Uterus (tissue), 4 donors: ENCODE results near the gene LNPEP. TPM values are rescaled to one million over a fixed set of nuclear protein-coding genes. Genes with fewer than 3 reads are reported as not detected.

Experiments
- DNase-seq, 2 donors: peaks; one replicate each; pipeline ENCODE4 v3.0.0-alpha.2; 2019 to 2020
- H3K27ac ChIP-seq, 2 donors: fragments of 200-600 bp; sonication (generic); 1 replicate in 1 of 2; 2 replicates in 1 of 2; pipeline ENCODE4 v1.5.1; 2016 to 2018
- H3K27me3 ChIP-seq, 2 donors: fragments of 200-600 bp; sonication (generic); one replicate each; pipeline ENCODE4 v1.5.1; 2018 to 2019; ENCODE audit warnings: control low read depth in 1 of 2
- H3K36me3 ChIP-seq, 2 donors: fragments of 200-600 bp; sonication (generic); one replicate each; pipeline ENCODE4 v1.5.1; 2019; ENCODE audit warnings: control low read depth in 1 of 2
- H3K4me1 ChIP-seq, 2 donors: fragments of 200-600 bp; sonication (generic); one replicate each; pipeline ENCODE4 v1.5.1; 2018 to 2019; ENCODE audit warnings: control low read depth in 1 of 2
- H3K4me3 ChIP-seq, 2 donors: fragments of 200-600 bp; sonication (generic); 1 replicate in 1 of 2; 2 replicates in 1 of 2; pipeline ENCODE4 v1.5.1; 2018 to 2019; ENCODE audit warnings: mild to moderate bottlenecking in 1 of 2
- H3K9me3 ChIP-seq, 2 donors: fragments of 200-600 bp; sonication (generic); one replicate each; pipeline ENCODE4 v1.5.1; 2019; ENCODE audit warnings: control low read depth in 1 of 2
- POLR2A ChIP-seq, 2 donors: fragments of 450-650 bp; IDR thresholded peaks; one replicate each; pipeline ENCODE4 v1.6.1; 2016; ENCODE audit warnings: antibody characterized with exemption in 2 of 2, mild to moderate bottlenecking in 1 of 2, moderate library complexity in 1 of 2
- intact Hi-C: fragments of 100-400 bp; cut with DNase I; formaldehyde crosslinking; loops from one replicate; pipeline ENCODE4 v1.15.1; 2023; ENCODE audit warnings: low total_unique reads
- total RNA-seq, 4 donors: library from RNA; depleted of rRNA in 3 of 4; stranded (reverse); fragments of >200 nt in 3 of 4; gene quantifications; one replicate each; pipeline versions ENCODE4 v1.1.0 to v1.2.4, GENCODE V29; 2014 to 2023
- TF ChIP-seq, protein P1 (sequence below), 4 experiments: fragments of 200-600 bp in 2 of 4; fragments of 450-650 bp in 2 of 4; sonication (generic) in 2 of 4; IDR thresholded peaks; one replicate each; pipeline ENCODE4 v1.5.1; 2016 to 2019; ENCODE audit warnings: antibody characterized with exemption in 4 of 4, mild to moderate bottlenecking in 2 of 4, moderate library complexity in 1 of 4
- donor health status: DM: yes; HTN: yes; CAD: no.

LNPEP gene
- total RNA-seq, 4 donors from 2014 or later: 32.5 to 93.9 (median 51.1) TPM

GRCh38 chr5:97072696-97073095 is 136.8 kb downstream of the LNPEP start:
- Histone ChIP-seq H3K36me3 (no peaks in the 10 kb centered on the region), H3K27ac (no peak overlapping the region), H3K4me1 (peaks cover 0 to 3% of the 10 kb centered on the region in 2 donors), H3K9me3 (no peaks in the 10 kb centered on the region), H3K4me3 (no peak overlapping the region), H3K27me3 (no peaks in the 10 kb centered on the region)
- no peak for DNase-seq
- TF ChIP-seq, protein P1, sequence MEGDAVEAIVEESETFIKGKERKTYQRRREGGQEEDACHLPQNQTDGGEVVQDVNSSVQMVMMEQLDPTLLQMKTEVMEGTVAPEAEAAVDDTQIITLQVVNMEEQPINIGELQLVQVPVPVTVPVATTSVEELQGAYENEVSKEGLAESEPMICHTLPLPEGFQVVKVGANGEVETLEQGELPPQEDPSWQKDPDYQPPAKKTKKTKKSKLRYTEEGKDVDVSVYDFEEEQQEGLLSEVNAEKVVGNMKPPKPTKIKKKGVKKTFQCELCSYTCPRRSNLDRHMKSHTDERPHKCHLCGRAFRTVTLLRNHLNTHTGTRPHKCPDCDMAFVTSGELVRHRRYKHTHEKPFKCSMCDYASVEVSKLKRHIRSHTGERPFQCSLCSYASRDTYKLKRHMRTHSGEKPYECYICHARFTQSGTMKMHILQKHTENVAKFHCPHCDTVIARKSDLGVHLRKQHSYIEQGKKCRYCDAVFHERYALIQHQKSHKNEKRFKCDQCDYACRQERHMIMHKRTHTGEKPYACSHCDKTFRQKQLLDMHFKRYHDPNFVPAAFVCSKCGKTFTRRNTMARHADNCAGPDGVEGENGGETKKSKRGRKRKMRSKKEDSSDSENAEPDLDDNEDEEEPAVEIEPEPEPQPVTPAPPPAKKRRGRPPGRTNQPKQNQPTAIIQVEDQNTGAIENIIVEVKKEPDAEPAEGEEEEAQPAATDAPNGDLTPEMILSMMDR (IDR thresholded peaks at IDR 0.05): no peak
- TF ChIP-seq POLR2A (IDR thresholded peaks at IDR 0.05): no peak
- intact Hi-C loops: no loop called here

- peaks cover 0 to 3% of the 10 kb centered on the region in 2 donors for H3K4me1 ChIP-seq
- H3K36me3 ChIP-seq: no peaks in the 10 kb centered on the region
- TF ChIP-seq, protein P1 (IDR thresholded peaks at IDR 0.05): no peak
- TF ChIP-seq POLR2A (IDR thresholded peaks at IDR 0.05): no peak
- H3K27me3 ChIP-seq: no peaks in the 10 kb centered on the region
- intact Hi-C loops: no loop called here
- no peak for DNase-seq
- no peak overlapping the region for H3K4me3 ChIP-seq
- H3K9me3 ChIP-seq: no peaks in the 10 kb centered on the region
- no peak overlapping the region for H3K27ac ChIP-seq
Measured at GRCh38 chr5:97073420-97073819, 137.5 kb downstream of the LNPEP start.

DNA sequence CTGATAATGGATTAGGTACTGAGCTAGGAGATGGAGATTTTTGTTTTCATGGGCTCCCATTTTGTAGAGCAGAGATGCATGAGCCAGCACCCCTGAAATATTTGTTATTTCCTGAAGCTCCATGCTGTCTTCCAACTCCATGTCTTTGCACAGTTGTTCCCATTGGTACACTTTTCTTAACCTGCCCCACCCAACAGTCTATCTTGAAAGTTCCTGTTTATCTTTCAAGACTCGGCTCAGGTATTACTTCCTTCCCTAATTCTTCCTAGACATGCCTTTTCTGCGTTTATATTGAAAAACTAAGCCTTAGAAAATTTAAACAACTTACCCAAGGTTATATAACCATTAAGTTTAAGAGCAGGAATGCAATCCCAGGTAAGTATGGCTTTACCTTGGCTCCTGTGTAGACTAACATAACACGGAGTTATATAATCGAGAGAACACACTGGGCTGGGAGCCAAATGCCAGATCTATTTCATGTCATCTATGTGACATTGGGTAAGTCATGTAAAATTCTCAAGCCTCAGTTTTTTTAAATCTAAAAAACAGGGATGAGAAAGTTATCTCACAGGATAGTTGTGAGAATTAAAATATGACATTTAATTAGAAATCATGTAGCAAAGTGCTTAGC is 139.1 kb downstream of the LNPEP start:
- intact Hi-C loops: no loop called here
- H3K27ac ChIP-seq: no peak overlapping the region
- no peaks in the 10 kb centered on the region for H3K36me3 ChIP-seq
- DNase-seq: no peak
- H3K4me3 ChIP-seq: no peak overlapping the region
- no peaks in the 10 kb centered on the region for H3K9me3 ChIP-seq
- TF ChIP-seq, protein P1 (IDR thresholded peaks at IDR 0.05): no peak
- no peak for TF ChIP-seq POLR2A (IDR thresholded peaks at IDR 0.05)
- H3K4me1 ChIP-seq: peaks cover 0 to 3% of the 10 kb centered on the region in 2 donors
- H3K27me3 ChIP-seq: no peaks in the 10 kb centered on the region

DNA sequence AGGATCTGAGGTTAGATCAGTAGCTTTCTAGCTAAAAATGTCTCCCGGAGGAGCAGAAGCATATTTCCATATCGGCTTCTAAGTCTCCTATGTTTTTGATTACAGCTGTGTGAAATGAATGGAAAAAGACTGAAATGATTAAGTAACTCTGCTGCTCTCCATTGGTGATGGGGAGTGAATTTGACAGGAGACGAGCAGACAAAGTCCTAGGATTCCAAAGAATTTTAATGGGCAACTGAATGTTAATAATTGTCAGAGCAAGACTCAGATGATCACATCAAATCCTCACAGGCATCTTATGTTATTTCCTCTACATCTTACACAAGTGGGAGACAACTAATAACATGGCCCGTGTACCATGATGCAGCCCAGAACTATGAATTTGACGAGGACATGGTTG is 139.8 kb downstream of the LNPEP start:
- H3K36me3 ChIP-seq: no peaks in the 10 kb centered on the region
- H3K4me1 ChIP-seq: no peaks in the 10 kb centered on the region
- H3K27me3 ChIP-seq: no peaks in the 10 kb centered on the region
- no peak for DNase-seq
- intact Hi-C loops: no loop called here
- no peak overlapping the region for H3K4me3 ChIP-seq
- TF ChIP-seq, protein P1 (IDR thresholded peaks at IDR 0.05): no peak
- TF ChIP-seq POLR2A (IDR thresholded peaks at IDR 0.05): no peak
- H3K9me3 ChIP-seq: no peaks in the 10 kb centered on the region
- no peak overlapping the region for H3K27ac ChIP-seq

DNA sequence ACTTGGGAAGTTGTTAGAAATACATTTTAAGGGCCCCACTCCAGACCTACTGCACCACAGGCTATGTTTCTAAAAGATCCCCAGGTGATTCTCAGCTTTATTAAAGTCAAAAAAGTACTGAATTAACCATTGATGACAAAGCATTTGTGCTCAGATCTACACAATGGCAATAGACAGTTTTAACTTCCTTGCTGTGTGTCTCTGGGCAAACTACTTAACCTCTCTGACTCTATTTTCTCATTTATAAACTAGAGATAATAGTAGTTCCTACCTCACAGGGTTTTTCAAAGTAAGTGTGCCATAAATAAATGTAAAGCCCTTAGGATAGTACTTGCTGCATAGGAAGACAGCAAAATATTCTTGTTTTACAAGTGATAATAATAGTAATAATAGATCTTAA is 140.2 kb downstream of the LNPEP start:
- Histone ChIP-seq H3K27ac (no peak overlapping the region), H3K9me3 (no peaks in the 10 kb centered on the region), H3K36me3 (no peaks in the 10 kb centered on the region), H3K4me3 (no peak overlapping the region), H3K4me1 (no peaks in the 10 kb centered on the region), H3K27me3 (no peaks in the 10 kb centered on the region)
- no peak for DNase-seq
- intact Hi-C loops: no loop called here
- TF ChIP-seq, protein P1 (IDR thresholded peaks at IDR 0.05): no peak
- no peak for TF ChIP-seq POLR2A (IDR thresholded peaks at IDR 0.05)
